ENCODE data around the gene RTEL1.
"Not testable (repeated sequence)": the region's sequence is repeated elsewhere in the genome, so short reads cannot be mapped to it uniquely, and the experiment has no call there.

Gene RTEL1

DNA sequence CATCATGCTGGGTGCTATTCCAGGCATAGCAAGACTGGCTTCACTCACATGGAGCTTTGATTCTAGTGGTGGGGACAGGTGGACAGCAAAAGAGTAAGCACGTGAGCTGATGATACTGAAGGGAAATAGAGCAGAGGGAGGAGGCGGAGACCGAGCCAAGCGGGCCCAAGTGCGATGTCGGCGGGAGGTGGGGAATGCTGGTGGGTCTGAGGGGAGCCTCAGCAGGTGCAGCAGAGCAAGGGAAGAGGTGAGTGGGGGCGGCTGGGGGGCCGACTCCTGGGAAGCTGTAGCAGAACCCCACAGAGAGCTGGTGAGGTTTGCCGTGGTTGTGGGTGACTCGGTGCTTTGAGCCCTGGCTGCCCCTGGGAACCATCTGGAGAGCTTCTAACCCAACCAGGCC lies 10.2 kb downstream of the RTEL1 start:
- DNase-seq (ENCODE audit: low read depth in 4 of 4, low spot score in 1 of 4), result no peak

DNA sequence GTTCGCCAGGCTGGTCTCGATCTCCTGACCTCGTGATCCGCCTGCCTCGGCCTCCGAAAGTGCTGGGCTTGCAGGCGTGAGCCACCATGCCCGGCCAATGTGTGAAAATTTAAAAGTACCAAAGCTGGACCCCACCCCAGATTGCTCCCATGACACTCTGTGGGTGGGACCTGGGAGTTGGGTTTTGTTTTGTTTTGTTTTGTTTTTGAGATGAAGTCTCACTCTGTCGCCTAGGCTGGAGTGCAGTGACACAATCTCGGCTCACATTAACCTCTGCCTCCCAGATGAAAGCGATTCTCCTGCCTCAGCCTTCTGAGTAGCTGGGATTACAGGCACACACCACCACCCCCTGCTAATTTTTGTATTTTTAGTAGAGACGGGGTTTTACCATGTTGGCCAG lies 13.6 kb downstream of the RTEL1 start:
- not testable (repeated sequence) for DNase-seq (ENCODE audit: low read depth in 4 of 4, low spot score in 1 of 4)

DNA sequence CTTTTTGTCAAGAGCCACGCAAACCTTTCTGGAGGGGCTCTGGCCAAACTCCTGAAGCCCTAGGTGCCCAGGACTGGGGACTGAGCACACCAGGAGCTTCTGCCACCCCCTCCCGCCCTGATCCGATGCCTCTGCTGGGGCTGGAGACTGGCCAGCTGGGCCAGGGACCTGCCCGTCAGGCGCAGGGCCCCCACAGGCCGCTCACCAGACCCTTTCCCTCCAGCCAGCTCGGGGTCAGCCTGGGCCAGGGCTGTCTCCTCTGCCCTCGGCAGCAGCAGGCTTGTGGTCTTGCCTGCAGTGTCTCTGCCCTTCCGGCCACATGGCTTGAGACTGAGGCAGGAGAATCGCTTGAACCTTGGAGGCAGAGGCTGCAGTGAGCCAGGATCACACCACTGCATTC lies 14.6 kb downstream of the RTEL1 start:
- DNase-seq (ENCODE audit: low read depth in 4 of 4, low spot score in 1 of 4), result no peak

DNA sequence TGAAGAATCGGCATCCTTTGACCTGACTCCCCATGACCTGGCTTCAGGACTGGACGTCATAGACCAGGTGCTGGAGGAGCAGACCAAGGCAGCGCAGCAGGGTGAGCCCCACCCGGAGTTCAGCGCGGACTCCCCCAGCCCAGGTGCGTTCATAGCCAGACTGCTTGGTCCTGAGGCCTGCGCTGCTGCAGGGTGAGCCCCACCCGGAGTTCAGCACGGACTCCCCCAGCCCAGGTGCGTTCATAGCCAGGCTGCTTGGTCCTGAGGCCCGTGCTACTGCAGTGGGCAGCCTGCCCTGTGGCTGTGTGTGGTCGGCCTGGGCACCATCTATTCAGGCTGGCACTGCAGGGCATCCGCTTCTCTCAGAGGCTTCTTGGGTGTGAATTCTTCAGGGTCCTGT lies 15.8 kb downstream of the RTEL1 start:
- DNase-seq (ENCODE audit: low read depth in 4 of 4, low spot score in 1 of 4), result no peak

DNA sequence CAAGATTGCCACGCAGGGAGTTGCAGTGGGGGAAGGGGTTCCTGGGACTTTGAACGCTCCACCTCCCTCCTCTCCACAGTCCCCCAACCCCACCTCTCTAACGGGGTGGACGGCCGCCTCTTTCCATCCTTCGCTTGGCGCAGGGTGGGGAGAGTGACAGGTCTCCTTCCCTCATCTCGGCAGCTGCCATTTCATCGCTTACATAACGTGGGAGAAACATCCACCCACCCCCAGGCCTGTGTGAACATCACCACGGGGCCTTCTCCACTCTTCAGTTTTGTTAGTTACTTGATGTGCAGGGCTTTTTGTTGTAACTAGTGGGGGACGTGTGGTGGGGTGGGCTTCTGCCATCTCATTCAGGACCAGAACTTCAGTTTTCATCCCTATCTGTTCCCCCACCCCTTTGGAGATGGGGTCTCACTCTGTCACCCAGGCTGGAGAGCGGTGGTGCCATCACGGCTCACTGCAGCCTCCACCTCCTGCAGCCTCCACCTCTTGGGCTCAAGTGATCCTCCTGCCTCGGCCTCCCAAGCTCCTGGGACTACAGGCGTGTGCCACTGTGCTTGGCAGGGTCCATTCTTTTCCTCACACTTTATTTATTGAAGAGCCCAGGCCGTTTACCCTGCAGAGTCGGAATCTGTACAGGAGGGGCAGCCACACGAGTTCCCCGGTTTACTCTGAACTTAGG lies 17.7 kb downstream of the RTEL1 start:
- DNase-seq (ENCODE audit: low read depth in 4 of 4, low spot score in 1 of 4), result no peak

DNA sequence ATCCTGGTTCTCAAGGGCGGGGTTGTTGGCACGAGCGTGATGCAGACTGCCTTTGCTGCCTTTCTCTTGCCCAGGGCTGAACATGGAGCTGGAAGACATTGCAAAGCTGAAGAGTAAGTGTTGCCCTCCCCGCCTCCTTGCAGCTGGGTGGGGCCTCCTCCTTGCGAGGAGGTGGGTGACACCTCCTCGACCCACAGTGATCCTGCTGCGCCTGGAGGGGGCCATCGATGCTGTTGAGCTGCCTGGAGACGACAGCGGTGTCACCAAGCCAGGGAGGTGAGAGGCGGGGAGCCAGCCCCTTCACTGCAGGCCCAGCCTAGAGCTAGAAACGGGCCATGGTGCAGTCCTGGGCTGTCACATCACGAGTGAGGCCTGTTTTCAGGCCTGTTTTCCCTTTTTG lies 20.0 kb downstream of the RTEL1 start:
- no peak for DNase-seq (ENCODE audit: low read depth in 4 of 4, low spot score in 1 of 4)

DNA sequence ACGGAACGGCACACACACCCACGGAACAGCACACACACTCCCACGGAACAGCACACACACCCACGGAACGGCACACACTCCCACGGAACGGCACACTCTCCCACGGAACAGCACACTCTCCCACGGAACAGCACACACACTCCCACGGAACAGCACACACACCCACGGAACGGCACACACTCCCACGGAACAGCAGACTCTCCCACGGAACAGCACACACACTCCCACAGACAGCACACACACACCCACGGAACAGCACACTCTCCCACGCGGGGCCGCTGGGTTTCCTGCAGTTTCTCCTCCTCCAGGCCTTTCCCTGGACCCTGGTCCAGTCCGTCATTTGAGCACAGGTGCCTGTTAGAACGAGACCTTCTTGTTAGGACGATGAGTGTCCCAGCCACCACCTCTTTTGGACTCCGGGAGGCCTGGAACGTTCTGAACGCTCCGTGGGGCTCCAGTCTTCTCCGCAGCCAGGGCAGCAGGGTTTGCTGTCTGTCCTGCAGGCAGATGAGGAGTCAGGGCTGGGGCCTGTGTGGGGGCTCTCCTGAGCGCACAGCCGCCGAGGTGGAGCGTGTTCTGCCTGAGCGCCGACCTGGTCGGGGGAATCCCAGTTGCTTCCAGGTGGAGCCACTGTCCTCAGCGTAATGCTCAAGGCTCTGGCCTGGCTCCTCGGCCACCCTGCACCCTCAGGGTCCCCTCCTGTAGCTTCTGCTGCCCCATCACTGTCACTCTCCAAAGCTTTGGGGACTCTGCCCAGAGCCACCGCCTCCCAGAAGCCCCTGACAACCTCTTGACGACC lies 20.8 kb downstream of the RTEL1 start:
- no peak for DNase-seq (ENCODE audit: low read depth in 4 of 4, low spot score in 1 of 4)

DNA sequence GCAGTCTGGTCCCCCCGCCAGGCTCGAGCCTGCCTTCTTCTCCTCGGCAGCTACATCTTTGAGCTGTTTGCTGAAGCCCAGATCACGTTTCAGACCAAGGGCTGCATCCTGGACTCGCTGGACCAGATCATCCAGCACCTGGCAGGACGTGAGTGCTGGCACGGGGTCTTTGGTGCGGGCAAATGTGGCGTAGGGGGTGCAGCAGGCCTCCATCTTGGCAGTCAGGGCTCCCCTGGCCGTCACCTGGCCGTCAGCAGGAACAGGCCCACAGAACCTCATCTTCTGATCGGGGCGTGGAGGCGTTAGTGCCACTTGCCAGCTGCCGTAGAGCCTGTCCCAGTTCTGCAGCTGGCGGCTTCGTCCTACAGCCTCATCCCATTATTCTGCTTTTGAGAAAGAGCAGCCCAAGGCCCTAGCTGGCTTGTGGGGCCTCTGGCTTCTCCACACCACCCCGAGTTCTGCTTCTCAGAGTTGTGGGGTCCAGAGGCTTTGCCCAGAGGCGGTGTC lies 21.7 kb downstream of the RTEL1 start:
- no peak for DNase-seq (ENCODE audit: low read depth in 4 of 4, low spot score in 1 of 4)

DNA sequence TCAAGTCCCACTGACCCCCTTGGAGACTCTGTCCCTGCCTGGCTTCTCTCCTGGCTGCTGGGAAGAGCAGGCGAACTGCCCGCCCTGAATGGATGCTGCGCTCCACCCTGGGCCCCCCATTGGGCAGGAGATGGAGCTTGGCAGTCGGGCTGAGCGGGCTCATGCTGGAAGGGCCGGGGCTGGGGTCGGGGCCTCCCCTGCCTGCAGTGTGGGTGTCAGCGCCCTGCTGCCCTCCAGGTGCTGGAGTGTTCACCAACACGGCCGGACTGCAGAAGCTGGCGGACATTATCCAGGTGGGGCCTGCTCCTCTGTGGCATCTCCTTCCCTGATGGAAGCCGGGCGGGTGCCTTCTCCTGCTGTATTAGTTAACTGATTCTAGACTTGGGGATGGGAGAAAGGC lies 22.3 kb downstream of the RTEL1 start:
- no peak for DNase-seq (ENCODE audit: low read depth in 4 of 4, low spot score in 1 of 4)

DNA sequence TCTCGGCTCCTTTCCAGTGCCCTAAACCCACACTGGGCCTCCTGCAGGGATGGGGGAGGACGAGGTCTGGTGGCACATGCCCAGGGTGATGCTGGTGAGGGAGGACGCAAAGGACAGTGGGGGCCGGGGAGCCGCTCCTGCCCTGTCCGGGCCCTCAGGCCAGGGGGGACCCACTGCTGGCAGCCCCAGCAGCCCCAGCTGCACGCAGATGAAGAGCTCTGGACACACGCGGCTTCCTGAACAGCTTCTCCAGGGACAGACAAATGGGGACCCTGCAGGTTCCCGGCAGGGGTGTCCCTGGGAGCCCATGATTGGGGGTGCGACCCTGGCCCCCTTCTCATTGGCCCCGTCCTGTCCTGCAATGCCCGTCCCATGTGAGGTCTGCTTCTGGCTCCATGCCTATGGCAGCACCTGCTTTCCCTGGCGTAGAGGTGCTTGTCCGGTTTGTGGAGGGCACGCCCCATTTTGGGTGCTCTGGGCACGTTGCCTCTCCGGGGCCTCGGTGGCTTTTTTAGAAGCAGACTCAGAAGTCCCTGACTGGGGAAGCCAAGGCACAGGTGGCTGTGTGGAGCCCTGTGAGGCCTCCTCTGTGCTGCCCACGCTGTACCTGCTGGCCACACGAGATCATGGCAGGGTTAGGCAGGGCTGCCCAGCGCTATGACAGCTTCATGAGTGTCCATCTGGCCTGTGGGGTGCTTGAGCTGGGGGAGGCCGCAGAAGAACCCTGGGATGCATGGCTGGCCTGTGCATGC lies 22.9 kb downstream of the RTEL1 start:
- DNase-seq (ENCODE audit: low read depth in 4 of 4, low spot score in 1 of 4), result no peak

DNA sequence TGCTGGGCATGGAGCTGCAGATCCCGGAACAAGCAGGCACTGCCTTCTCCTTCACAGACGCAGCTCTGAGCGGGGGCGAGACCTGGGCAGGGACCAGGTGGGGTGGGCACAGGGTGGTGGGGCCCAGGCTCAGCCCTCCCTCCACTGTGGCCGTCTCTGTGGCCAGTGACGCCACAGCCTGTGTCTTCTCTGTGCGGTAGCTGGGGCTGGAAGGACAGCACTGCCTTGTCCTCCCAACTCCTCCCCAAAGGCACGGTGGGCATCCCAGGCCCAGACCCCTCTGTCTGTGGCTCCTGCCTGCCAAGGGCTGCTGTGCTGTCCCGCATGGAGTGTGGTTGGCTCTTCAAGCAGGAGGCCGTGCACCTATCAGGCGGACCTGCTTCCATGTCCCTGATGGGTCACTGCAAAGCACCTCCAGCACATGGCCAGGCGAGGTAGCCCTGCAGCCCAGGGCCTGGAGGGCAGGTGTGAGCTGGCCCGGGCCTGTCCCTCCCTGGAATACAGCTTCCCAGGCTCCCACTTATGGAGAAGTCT lies 23.6 kb downstream of the RTEL1 start:
- no peak for DNase-seq (ENCODE audit: low read depth in 4 of 4, low spot score in 1 of 4)

DNA sequence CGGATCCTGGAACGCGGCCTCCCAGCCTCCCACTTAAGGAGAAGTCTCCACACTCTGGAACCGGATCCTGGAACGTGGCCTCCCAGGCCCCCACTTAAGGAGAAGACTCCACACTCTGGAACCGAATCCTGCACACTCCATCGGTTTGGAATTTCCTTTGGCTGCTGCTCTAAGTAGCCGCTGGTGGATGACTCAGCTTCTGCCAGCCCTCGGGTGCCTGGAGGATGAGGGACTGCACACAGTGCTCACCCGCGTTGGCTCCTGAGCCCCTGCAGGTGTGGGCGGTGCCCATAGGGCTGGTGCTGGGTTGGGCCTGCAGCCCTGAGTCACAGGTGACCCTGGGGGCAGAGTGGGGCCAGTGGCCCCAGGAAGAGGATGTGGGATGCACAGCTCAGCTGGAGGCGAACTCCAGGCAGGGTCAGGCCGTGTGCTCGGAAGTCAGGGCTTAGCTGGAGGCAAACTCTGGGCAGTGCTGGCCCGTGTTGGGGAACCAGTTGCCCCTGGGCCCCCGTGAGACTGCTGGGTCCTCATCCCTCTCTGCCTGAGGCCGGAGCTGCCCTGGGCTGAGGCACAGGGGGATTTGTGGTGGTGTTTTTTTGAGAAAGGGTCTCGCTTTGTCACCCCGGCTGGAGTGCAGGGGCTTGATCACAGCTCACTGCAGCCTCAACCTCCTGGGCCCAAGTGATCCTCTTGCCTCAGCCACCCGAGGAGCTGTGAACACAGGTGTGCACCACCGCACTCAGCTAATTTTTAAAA lies 24.4 kb downstream of the RTEL1 start:
- DNase-seq (ENCODE audit: low read depth in 4 of 4, low spot score in 1 of 4), result no peak

DNA sequence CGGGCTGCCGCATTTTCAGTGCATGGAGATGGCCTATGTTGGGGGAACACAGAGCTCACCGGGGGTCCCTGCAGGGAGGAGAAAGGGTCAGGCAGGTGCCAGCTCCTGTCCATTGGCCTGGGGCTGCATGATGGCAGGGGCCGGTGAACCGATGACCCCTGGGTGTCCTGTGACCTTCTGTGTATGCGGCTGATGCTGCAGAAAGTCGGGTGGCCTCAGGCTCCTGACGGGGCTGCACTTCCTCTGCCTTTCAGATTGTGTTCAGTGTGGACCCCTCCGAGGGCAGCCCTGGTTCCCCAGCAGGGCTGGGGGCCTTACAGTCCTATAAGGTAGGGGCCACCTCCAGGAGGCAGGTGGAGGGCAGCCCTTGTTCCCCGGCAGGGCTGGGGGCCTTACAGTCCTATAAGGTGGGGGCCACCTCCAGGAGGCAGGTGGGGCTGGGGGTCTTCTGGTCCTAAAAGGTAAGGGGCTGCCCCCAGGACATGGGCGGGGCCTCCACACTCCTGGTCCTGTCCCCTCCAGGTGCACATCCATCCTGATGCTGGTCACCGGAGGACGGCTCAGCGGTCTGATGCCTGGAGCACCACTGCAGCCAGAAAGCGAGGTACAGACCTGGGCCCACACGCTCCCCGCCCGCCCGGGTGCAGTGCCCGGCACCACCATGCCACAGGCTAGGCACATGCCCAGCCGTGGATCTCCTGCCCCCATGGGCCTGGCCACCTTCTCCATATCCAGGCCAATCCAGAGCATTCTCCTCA lies 27.3 kb downstream of the RTEL1 start:
- no peak for DNase-seq (ENCODE audit: low read depth in 4 of 4, low spot score in 1 of 4)

DNA sequence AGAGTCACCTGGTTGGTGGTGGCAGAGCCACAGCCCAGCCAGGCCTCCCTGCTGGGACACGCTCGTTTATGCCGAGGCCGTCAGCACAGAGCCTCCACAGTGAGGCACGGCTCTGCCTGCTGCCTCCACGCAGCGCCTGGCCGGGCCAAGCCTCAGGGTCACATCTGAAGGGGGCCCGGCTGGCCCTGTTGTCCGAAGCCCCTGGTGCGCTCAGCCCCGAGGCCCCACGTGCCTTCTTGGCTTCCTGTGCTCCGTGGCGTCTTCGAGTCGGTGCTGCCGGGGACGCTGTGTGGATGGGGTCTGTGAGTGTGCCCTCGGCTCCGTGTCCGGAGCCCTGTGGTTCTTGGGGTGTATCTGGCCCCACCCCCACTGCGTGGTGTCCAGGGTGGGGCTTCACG lies 28.0 kb downstream of the RTEL1 start:
- no peak for DNase-seq (ENCODE audit: low read depth in 4 of 4, low spot score in 1 of 4)

DNA sequence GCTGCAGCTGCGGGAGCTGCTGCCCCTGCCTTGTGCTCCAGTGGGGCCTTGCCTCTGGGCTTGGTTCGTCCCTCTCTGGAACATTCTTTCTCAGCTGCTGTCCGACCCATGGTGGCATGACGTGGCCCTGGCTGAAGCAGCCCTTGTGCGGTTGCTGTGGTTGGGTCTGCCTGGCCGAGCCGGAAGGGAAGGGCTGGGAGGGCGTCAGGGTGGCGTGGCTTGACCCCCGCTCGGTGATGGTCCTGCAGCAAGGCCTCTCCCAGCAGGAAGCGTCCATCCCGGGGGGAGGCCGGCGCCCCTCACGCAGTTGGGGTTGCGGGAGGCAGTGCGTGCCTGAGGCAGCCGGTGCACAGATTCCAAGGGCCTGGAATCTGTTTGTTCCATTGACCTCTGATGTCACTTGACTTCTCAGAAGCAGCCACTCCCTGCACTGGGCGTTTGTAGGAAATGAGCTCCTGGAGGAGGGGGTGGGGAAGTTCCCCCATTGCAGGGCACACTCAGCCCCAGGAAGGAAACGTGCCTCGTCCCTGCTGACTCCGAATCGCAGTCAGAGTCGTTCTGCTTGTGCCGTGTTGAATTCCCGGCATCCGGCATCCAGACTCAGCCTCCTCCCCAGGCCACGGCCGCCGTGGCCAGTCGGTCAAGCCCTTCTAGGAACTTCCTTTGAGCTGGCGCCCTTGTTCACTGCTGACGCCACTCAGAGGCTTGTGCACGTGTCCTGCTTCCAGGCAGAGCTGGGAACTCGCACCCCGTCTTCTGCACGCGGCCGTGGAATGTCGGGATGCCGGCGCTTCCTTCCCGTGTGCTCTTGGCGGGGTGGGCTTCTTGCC lies 28.6 kb downstream of the RTEL1 start:
- DNase-seq (ENCODE audit: low read depth in 4 of 4, low spot score in 1 of 4), result peak in 1 of 4 experiments; percentile 58

DNA sequence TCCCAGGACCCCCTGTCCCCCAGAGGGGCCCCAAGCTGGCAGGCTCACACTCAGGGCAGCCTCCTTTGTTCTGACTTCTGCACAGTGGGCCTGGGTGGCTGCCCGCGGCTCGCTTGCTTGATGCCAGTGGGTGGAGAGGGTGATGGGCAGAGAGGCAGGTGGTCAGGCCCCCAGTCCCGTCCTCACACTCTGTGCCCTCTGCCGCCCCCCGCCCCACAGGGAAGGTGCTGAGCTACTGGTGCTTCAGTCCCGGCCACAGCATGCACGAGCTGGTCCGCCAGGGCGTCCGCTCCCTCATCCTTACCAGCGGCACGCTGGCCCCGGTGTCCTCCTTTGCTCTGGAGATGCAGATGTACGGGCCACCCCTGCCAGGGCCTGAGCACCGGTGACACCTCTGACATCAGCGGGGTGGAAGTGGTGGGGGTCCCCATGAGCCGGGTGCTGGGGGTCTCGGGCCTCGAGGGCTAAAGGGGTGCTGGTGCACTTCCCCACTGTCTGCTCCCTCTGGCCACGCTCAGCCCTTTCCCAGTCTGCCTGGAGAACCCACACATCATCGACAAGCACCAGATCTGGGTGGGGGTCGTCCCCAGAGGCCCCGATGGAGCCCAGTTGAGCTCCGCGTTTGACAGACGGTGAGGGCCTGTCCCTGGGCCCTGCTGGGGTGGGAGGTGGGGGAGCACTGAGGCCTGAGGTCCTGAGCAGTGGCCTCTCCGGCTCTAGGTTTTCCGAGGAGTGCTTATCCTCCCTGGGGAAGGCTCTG lies 29.5 kb downstream of the RTEL1 start:
- DNase-seq (ENCODE audit: low read depth in 4 of 4, low spot score in 1 of 4), result no peak

DNA sequence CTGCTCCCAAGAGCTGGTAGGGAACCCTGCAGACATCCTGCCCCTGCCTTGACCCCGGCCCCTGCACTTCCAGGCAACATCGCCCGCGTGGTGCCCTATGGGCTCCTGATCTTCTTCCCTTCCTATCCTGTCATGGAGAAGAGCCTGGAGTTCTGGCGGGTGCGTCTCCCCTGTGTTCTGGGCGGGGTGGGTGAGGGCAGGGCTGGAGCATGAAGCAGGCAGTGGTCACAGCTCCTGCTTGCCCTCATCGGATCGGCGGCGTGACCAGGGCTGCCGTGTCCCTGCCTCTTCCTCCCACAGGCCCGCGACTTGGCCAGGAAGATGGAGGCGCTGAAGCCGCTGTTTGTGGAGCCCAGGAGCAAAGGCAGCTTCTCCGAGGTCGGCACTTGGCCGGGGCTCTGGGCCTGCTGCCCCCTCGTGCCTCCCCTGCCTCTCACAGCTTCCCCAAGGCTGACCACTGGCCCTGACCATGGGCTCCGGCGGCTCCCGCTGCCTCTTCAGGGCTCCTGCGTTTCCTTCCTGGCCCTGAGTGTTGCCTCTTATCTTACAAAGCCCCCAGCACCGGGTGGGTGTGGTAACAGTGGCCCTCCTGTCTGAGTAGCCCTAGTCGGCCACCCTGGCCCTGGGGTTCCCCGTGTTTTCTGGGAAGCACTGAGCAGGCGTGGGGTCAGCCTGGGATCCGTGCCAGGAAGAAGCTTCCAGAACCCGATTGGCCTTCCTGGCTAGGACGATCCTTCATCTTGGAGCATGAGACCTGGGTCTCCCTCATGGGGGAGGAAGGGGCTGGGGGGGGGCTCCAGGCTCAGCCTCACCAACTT lies 30.3 kb downstream of the RTEL1 start:
- no peak for DNase-seq (ENCODE audit: low read depth in 4 of 4, low spot score in 1 of 4)

Data from stimulated activated CD4-positive, alpha-beta T cell treated with anti-CD3 and anti-CD28 coated beads, Interleukin-1b, Interleukin-23, amount 100 ng/mL, for 24 hours (primary cell).